PC-3 (cell line): ENCODE results near the gene RXFP1.

ENCODE experiments used
- EZH2 ChIP-seq: fragments of 300-600 bp; sonication (generic); IDR thresholded peaks from one replicate; pipeline ENCODE4 v1.6.1; 2017; ENCODE audit warnings: antibody characterized with exemption, mild to moderate bottlenecking, low read length; ENCODE audit not compliant: unreplicated experiment
- TF ChIP-seq, protein P1 (sequence below): fragments of 300-600 bp; sonication (generic); conservative IDR thresholded peaks from 2 replicates; pipeline ENCODE4 v1.5.1; 2017; ENCODE audit warnings: antibody characterized with exemption, low read depth, mild to moderate bottlenecking, low read length

DNA sequence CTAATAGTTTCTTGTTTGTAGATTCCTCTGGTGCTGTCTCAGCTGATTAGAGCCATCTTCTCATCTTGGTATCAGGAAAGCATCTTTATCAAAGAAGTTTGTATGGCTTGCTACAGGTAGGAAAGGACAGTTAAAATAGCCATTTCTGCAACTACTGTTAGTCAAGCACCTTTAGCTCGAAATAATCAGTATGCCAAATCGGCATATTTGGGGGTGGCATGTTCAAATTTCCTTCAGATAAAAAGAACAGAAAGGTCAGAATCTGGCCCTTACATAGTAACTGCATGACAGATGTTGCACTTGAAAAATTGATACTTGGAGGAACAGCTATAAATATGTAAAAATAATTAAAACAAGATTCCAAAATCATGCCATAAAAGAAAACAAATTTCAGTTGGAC is 145.2 kb downstream of the RXFP1 start:
- TF ChIP-seq, protein P1, sequence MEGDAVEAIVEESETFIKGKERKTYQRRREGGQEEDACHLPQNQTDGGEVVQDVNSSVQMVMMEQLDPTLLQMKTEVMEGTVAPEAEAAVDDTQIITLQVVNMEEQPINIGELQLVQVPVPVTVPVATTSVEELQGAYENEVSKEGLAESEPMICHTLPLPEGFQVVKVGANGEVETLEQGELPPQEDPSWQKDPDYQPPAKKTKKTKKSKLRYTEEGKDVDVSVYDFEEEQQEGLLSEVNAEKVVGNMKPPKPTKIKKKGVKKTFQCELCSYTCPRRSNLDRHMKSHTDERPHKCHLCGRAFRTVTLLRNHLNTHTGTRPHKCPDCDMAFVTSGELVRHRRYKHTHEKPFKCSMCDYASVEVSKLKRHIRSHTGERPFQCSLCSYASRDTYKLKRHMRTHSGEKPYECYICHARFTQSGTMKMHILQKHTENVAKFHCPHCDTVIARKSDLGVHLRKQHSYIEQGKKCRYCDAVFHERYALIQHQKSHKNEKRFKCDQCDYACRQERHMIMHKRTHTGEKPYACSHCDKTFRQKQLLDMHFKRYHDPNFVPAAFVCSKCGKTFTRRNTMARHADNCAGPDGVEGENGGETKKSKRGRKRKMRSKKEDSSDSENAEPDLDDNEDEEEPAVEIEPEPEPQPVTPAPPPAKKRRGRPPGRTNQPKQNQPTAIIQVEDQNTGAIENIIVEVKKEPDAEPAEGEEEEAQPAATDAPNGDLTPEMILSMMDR, result no peak
- no peak for TF ChIP-seq EZH2
